Skeletal muscle tissue (tissue), 4 donors: ENCODE results near the gene OPHN1. TPM values are rescaled to one million over a fixed set of nuclear protein-coding genes. Genes with fewer than 3 reads are reported as not detected.

Experiments used
- H3K27ac ChIP-seq: one replicate; pipeline ENCODE4 v1.7.0; 2013; ENCODE audit warnings: mild to moderate bottlenecking, low read depth, low read length, inconsistent platforms
- H3K27me3 ChIP-seq, 3 donors: one replicate each; pipeline ENCODE4 v1.7.0; 2013; ENCODE audit warnings: low read length in 3 of 3; ENCODE audit not compliant: control insufficient read depth in 3 of 3, insufficient read depth in 3 of 3
- H3K36me3 ChIP-seq, 3 donors: one replicate each; pipeline ENCODE4 v1.7.0; 2013; ENCODE audit warnings: low read length in 3 of 3; ENCODE audit not compliant: control insufficient read depth in 3 of 3, insufficient read depth in 3 of 3
- H3K4me1 ChIP-seq, 3 donors: one replicate each; pipeline ENCODE4 v1.7.0; 2013; ENCODE audit warnings: low read length in 3 of 3, mild to moderate bottlenecking in 3 of 3; ENCODE audit not compliant: control insufficient read depth in 3 of 3, insufficient read depth in 3 of 3
- H3K4me3 ChIP-seq, 3 donors: one replicate each; pipeline ENCODE4 v1.7.0; 2013; ENCODE audit warnings: low read length in 3 of 3
- H3K9ac ChIP-seq, 3 donors: one replicate each; pipeline ENCODE4 v1.7.0; 2013; ENCODE audit warnings: low read length in 3 of 3, mild to moderate bottlenecking in 3 of 3, moderate library complexity in 2 of 3, low read depth in 1 of 3
- H3K9me3 ChIP-seq, 3 donors: one replicate each; pipeline ENCODE4 v1.7.0; 2013; ENCODE audit warnings: low read length in 3 of 3; ENCODE audit not compliant: control insufficient read depth in 3 of 3
- total RNA-seq: library from RNA; depleted of rRNA; stranded (reverse); fragments of >200 nt; gene quantifications from one replicate; pipeline ENCODE4 v1.2.3, GENCODE V29; 2014
- donor health status: Osteomylitis.

Gene OPHN1
- total RNA-seq, 1 donor from 2014 or later, result 16.7 TPM

DNA sequence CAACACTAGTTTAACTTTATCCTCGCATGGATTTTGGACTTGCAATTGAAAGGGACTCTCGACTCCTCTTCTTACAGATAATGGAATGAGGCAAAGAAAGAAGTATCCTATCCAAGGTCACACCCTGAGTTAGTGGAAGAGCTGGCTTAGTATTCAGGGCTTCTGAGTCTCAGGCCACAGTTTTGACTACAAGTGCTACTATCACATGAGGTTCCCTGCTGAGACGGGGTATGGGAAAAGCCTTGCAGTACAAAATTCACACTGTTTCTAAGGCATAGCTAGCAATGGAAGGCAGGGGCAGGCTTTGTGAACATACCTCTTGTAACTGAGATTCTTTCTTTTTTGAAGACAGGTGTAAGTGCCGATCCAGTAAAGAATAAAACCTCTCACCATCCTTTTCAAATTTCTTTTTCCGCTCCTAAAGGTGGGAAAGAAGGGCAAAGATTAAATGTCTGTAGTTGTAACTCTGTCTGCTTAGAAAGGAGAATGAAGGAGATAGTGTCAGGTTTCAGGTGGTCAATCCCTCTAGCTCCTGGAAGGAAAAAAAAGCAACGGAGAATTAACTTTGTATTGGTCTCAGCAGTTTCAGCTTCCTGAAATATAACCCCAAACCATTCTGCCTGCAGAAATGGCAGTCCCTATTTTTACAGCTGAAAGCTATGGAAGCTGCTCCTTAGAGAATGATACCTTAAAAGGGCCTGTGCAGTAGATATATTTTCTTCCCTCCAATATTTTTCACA lies 199.0 kb downstream of the OPHN1 start:
- Histone ChIP-seq H3K27ac (no peak overlapping the region), H3K4me1 (no peaks in the 10 kb centered on the region), H3K36me3 (no peaks in the 10 kb centered on the region), H3K9ac (no peak overlapping the region), H3K4me3 (no peak overlapping the region), H3K9me3 (no peaks in the 10 kb centered on the region), H3K27me3 (no peaks in the 10 kb centered on the region)

DNA sequence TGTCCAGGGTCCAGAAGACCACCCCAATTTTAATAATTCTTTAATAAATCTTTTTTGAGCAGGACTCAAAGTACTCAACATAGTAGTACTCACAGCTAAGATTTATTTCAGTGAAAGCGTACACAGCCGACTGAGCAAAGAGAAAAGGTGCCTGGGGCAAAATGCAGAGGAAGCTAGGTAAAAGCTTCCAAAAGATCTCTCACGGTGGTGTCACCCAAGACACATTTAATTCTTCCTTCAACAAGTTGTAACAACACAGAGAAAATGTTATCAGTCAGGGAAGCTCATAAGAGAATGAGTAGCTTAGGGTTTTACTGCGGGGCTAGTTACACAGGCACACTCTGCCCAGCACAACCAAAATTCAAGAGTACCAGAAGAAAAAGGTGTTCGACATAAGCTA lies 201.1 kb downstream of the OPHN1 start:
- H3K4me1 ChIP-seq, result no peaks in the 10 kb centered on the region
- no peak overlapping the region for H3K4me3 ChIP-seq
- H3K27me3 ChIP-seq, result no peaks in the 10 kb centered on the region
- H3K9ac ChIP-seq, result no peak overlapping the region
- H3K36me3 ChIP-seq, result no peaks in the 10 kb centered on the region
- H3K27ac ChIP-seq, result no peak overlapping the region
- no peaks in the 10 kb centered on the region for H3K9me3 ChIP-seq

DNA sequence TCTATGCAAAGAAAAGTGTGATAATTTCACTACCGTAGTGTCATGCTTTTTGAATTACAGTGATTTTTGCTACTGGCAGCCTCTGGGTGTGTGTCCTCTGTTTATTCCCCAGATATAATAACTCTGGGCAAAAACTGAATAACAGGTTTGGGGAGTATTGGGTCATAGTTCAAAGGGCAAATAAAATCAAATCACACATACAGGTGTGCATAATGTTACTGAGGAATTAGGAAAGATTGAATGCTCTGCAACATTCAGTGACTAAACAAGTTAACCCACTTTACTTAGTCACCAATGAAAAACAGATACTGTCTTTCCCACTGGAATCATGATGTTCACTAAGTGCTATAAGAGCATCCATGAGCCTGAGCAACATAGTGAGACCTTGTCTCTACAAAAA lies 224.3 kb downstream of the OPHN1 start:
- no peak overlapping the region for H3K9ac ChIP-seq
- H3K27ac ChIP-seq, result no peak overlapping the region
- H3K9me3 ChIP-seq, result no peaks in the 10 kb centered on the region
- no peaks in the 10 kb centered on the region for H3K4me1 ChIP-seq
- H3K4me3 ChIP-seq, result no peak overlapping the region
- H3K27me3 ChIP-seq, result no peaks in the 10 kb centered on the region
- H3K36me3 ChIP-seq, result peaks cover 0 to 4% (median 3%) of the 10 kb centered on the region in 3 donors

DNA sequence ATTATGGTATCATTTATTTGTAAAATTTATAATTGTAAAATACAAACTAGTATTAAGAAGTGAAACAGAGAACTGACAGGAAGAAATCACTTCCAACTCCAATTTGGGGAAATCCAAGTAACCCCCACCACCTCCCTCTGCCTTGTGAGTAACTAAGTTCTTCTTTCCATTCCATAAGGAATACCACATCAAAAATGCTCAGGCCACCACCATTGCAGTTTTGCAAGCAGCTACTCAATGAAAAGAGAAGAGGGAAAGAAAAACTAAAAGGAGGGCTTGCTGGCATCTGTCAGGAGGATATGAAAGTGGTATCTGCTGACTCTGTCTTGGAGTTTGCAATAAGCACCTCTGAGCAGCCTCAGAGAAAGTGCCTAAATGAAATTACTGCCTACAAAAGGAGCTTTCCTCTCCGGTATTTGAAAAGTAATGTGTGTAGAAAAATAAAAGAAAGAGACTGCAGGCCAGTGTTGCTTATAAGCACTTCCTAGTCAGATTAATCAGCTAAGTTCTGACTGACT lies 228.7 kb downstream of the OPHN1 start:
- H3K27ac ChIP-seq, result no peak overlapping the region
- H3K4me1 ChIP-seq, result no peaks in the 10 kb centered on the region
- no peak overlapping the region for H3K9ac ChIP-seq
- H3K9me3 ChIP-seq, result no peaks in the 10 kb centered on the region
- no peak overlapping the region for H3K4me3 ChIP-seq
- no peaks in the 10 kb centered on the region for H3K27me3 ChIP-seq
- peaks cover 0 to 4% (median 3%) of the 10 kb centered on the region in 3 donors for H3K36me3 ChIP-seq

DNA sequence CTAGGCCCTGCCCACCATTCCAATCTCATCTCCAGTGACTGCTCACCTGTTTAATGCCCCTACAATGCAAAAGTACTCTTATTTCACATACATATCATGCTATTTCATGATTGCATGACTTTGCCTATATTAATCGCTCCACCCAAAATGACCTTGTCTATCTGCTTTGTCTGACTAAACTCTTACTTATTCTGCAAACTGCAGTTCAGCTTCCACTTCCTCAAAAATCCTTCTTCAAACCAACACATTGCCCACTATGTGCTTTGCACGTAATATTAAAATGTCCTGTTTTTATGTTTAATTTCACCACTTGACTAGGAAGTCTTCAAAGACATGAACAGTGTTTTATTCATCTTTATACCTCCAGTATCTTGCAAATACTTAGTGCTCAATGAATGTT lies 229.6 kb downstream of the OPHN1 start:
- H3K27ac ChIP-seq, result no peak overlapping the region
- no peak overlapping the region for H3K9ac ChIP-seq
- no peaks in the 10 kb centered on the region for H3K4me1 ChIP-seq
- no peaks in the 10 kb centered on the region for H3K36me3 ChIP-seq
- H3K4me3 ChIP-seq, result no peak overlapping the region
- H3K9me3 ChIP-seq, result no peaks in the 10 kb centered on the region
- no peaks in the 10 kb centered on the region for H3K27me3 ChIP-seq

DNA sequence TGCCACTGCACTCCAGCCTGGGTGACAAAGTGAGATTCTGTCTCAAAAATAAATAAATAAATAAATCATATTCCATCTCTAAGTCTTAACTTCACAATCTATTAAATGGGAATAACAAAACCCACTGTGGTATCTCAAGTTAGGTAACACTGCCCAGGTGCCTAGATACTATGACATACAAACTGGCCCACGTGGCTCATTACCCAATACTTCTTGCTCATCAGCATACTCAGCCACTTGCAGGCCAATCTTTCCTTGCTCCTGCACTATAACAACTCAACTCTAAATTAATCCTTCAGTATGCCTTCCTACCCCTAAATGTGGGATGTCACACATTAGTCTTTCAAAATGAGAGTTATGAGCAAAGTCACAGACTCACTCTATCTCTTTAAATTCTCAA lies 230.1 kb downstream of the OPHN1 start:
- Histone ChIP-seq H3K4me3 (no peak overlapping the region), H3K9ac (no peak overlapping the region), H3K9me3 (no peaks in the 10 kb centered on the region), H3K36me3 (no peaks in the 10 kb centered on the region), H3K27ac (no peak overlapping the region), H3K4me1 (no peaks in the 10 kb centered on the region), H3K27me3 (no peaks in the 10 kb centered on the region)

DNA sequence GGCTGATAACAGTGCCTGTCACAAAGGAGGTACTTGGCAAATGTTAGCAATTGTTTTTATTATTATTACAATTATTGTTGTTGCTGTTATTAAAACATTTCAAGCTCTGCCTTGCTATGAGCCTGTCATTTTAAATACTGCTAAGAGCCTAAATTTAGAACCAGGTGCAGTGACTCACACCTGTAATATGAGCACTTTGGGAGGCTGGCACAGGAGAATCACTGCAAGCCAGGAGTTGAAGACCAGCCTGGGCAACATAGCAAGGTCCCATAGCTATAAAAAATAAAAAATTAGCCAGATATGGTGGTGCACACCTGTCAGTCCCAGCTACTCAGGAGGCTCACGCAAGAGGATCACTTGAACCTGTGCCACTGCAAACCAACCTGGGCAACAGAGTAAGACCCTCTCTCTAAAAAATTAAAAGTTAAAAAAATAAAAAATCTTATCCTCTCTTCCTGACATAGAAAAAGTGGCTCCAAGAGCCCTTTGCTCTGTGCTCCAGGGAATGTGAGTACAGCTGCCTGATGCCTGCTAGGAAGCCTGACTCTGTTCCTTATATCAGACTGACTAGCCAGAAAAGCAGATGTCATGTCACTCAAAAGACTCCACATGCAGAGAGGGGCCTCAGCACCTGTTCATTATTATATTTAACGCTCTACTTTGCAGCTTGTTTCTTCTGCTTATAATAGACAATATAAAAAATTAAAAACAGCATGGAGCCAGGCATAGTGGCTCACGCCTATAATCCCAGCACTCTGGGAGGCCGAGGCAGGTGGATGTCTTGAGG lies 234.0 kb downstream of the OPHN1 start:
- Histone ChIP-seq H3K36me3 (peaks cover 0 to 6% (median 0%) of the 10 kb centered on the region in 3 donors), H3K4me1 (no peaks in the 10 kb centered on the region), H3K9me3 (no peaks in the 10 kb centered on the region), H3K9ac (no peak overlapping the region), H3K4me3 (no peak overlapping the region), H3K27ac (no peak overlapping the region), H3K27me3 (no peaks in the 10 kb centered on the region)

DNA sequence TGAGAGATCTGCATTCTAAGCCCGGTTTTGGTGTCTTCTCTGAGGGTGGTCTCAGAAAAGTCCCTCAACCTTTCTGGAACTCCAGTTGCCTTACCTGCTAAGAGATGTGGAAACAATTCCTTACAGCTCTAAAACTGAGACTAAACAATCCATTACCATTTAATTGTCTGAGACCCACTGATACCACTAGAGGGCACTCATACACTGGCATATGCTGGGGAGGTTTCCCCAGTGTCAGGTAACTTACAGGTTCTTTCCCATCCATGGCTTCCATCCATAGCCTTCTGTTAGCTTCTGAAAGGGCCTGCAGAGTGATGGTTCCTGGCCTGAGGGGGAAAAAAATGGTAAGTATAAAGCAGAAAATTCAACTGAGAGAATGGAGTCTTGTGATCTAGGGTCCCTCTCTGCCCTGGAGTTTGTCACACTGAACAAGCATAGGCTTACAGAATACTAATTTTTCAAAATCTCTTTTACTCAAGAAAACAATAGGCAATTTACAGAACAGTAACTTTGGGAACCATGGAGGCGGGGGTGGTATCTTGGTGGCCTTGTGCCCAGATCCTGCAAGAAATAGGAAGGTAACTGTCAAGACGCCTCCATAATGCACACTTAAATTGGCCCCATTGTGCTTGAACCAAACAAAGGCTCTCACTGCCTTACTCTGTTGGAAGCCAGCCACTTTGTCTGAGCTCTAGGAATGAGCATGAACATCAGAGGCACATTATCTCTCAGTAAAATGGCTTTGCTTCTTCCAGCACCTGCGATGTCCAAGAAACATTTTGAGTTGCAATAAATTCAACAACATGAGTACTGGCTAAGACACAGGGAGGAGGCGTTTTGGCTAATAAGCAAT lies 236.1 kb downstream of the OPHN1 start:
- H3K9ac ChIP-seq, result no peak overlapping the region
- peaks cover 0 to 9% (median 0%) of the 10 kb centered on the region in 3 donors for H3K36me3 ChIP-seq
- H3K4me1 ChIP-seq, result no peaks in the 10 kb centered on the region
- H3K9me3 ChIP-seq, result no peaks in the 10 kb centered on the region
- H3K27ac ChIP-seq, result no peak overlapping the region
- H3K27me3 ChIP-seq, result no peaks in the 10 kb centered on the region
- H3K4me3 ChIP-seq, result no peak overlapping the region

DNA sequence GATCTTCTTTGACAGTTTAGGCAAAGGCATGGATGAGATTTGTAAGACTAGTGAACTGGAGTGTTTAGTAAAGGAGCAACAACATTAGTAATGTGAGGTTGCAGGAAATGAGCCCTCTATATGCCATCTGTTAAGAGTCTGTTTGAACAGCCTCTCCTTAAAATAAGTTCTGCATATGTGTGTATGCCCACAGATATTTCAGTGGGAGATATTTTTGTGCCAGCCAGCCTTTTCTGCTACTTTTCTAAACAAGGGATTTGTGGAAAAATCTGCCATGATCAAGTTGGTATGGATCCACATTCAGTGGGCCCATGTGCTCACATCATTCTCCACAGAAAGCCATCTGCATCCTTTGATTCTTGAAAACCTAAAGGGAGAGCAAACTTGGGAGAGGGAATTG lies 237.7 kb downstream of the OPHN1 start:
- Histone ChIP-seq H3K27me3 (no peaks in the 10 kb centered on the region), H3K4me1 (no peaks in the 10 kb centered on the region), H3K9me3 (no peaks in the 10 kb centered on the region), H3K27ac (no peak overlapping the region), H3K9ac (no peak overlapping the region), H3K36me3 (peaks cover 0 to 16% (median 0%) of the 10 kb centered on the region in 3 donors), H3K4me3 (no peak overlapping the region)
